Liver (tissue), 9 donors: ENCODE data around the gene PDZD2. TPM values are rescaled to one million over a fixed set of nuclear protein-coding genes. Genes with fewer than 3 reads are reported as not detected.

Experiments used
- DNase-seq: peaks from one replicate; pipeline ENCODE4 v3.0.0-alpha.2; 2017; ENCODE audit warnings: low spot score
- H3K27ac ChIP-seq, 2 donors: one replicate each; pipeline ENCODE4 v1.7.0; 2013; ENCODE audit warnings: inconsistent platforms in 2 of 2, low read length in 2 of 2, control low read depth in 1 of 2, low read depth in 1 of 2, mild to moderate bottlenecking in 1 of 2
- H3K27me3 ChIP-seq, 4 donors: one replicate each; pipeline versions ENCODE4 v1.6.1 to v1.7.0; 2013; ENCODE audit warnings: low read length in 3 of 4, inconsistent platforms in 1 of 4, mild to moderate bottlenecking in 1 of 4, moderate library complexity in 1 of 4; ENCODE audit not compliant: control insufficient read depth in 4 of 4, insufficient read depth in 4 of 4
- H3K36me3 ChIP-seq, 4 donors: one replicate each; pipeline versions ENCODE4 v1.6.1 to v1.7.0; 2013; ENCODE audit warnings: low read length in 3 of 4, mild to moderate bottlenecking in 3 of 4, low read depth in 1 of 4, moderate library complexity in 1 of 4; ENCODE audit not compliant: control insufficient read depth in 4 of 4, insufficient read depth in 3 of 4
- H3K4me1 ChIP-seq, 4 donors: one replicate each; pipeline versions ENCODE4 v1.6.1 to v1.7.0; 2013; ENCODE audit warnings: low read length in 3 of 4, mild to moderate bottlenecking in 3 of 4, moderate library complexity in 1 of 4; ENCODE audit not compliant: control insufficient read depth in 4 of 4, insufficient read depth in 4 of 4
- H3K4me3 ChIP-seq, 3 donors: one replicate each; pipeline versions ENCODE4 v1.6.1 to v1.7.0; 2013; ENCODE audit warnings: low read length in 3 of 3, control low read depth in 1 of 3, low read depth in 1 of 3, mild to moderate bottlenecking in 1 of 3
- H3K9ac ChIP-seq, 2 donors: one replicate each; pipeline ENCODE4 v1.7.0; 2013; ENCODE audit warnings: low read length in 2 of 2, mild to moderate bottlenecking in 2 of 2, moderate library complexity in 2 of 2, control low read depth in 1 of 2, low read depth in 1 of 2
- H3K9me3 ChIP-seq, 4 donors: one replicate each; pipeline versions ENCODE4 v1.6.1 to v1.7.0; 2013; ENCODE audit warnings: low read length in 3 of 4; ENCODE audit not compliant: control insufficient read depth in 4 of 4
- FOXA1 ChIP-seq: IDR thresholded peaks from 2 replicates; pipeline ENCODE4 v1.6.1; 2016; ENCODE audit warnings: antibody characterized with exemption
- FOXA2 ChIP-seq: IDR thresholded peaks from 2 replicates; pipeline ENCODE4 v1.6.1; 2016; ENCODE audit warnings: antibody characterized with exemption
- HNF4A ChIP-seq, 2 donors: conservative IDR thresholded peaks; 2 replicates each; pipeline ENCODE4 v1.6.1; 2016; ENCODE audit warnings: antibody characterized with exemption in 2 of 2, mild to moderate bottlenecking in 2 of 2
- HNF4G ChIP-seq: IDR thresholded peaks from 2 replicates; pipeline ENCODE4 v1.6.1; 2016; ENCODE audit warnings: antibody characterized with exemption
- JUND ChIP-seq, 2 donors: IDR thresholded peaks; 2 replicates each; pipeline ENCODE4 v1.6.1; 2016; ENCODE audit warnings: antibody characterized with exemption in 2 of 2
- RAD21 ChIP-seq, 2 donors: IDR thresholded peaks; 2 replicates each; pipeline ENCODE4 v1.6.1; 2016; ENCODE audit warnings: antibody characterized with exemption in 2 of 2, mild to moderate bottlenecking in 2 of 2
- RXRA ChIP-seq, 2 donors: IDR thresholded peaks; 2 replicates each; pipeline ENCODE4 v1.6.1; 2017 to 2018; ENCODE audit warnings: antibody characterized with exemption in 2 of 2, mild to moderate bottlenecking in 1 of 2
- SP1 ChIP-seq: IDR thresholded peaks from 2 replicates; pipeline ENCODE4 v1.6.1; 2018; ENCODE audit warnings: antibody characterized with exemption, mild to moderate bottlenecking
- YY1 ChIP-seq: IDR thresholded peaks from 2 replicates; pipeline ENCODE4 v1.6.1; 2016; ENCODE audit warnings: antibody characterized with exemption, mild to moderate bottlenecking
- WGBS: extraction: QIAGEN DNeasy Blood & Tissue Kit; methylation state at CpG from one replicate; pipeline ENCODE4 v1.1.7; 2013; 5-methylcytosine and 5-hydroxymethylcytosine counted together
- polyA plus RNA-seq, 2 donors: library from polyadenylated mRNA; stranded (reverse) in 1 of 2; unstranded in 1 of 2; fragments of 200-250 nt in 1 of 2; fragments of >200 nt in 1 of 2; fragmentation: Nextera tagmentation in 1 of 2; extraction: Ambion mirVana in 1 of 2; gene quantifications; one replicate each; pipeline versions ENCODE4 v1.2.1 to v1.2.3, GENCODE V29; 2013 to 2015
- total RNA-seq, 2 donors: library from RNA; depleted of rRNA; stranded (reverse); fragments of >200 nt; gene quantifications; one replicate each; pipeline ENCODE4 v1.2.3, GENCODE V29; 2014
- TF ChIP-seq, protein P1 (sequence below): IDR thresholded peaks from 2 replicates; pipeline ENCODE4 v1.6.1; 2016; ENCODE audit warnings: antibody characterized with exemption
- TF ChIP-seq, protein P2 (sequence below): IDR thresholded peaks from 2 replicates; pipeline ENCODE4 v1.6.1; 2016; ENCODE audit warnings: antibody characterized with exemption, mild to moderate bottlenecking
- TF ChIP-seq, protein P3 (sequence below): fragments of 150-350 bp; IDR thresholded peaks from 2 replicates; pipeline ENCODE4 v1.5.1; 2017; ENCODE audit warnings: improper control_type of control experiment, low read depth, low read length; ENCODE audit not compliant: missing input control
- donor health status: healthy.
- donor health status: healthy.
- donor health status: healthy.
- donor health status: healthy.
- donor health status: healthy.

The PDZD2 gene
- total and polyA plus RNA-seq, 4 donors: 0.27 to 1.1 (median 0.54) TPM

DNA sequence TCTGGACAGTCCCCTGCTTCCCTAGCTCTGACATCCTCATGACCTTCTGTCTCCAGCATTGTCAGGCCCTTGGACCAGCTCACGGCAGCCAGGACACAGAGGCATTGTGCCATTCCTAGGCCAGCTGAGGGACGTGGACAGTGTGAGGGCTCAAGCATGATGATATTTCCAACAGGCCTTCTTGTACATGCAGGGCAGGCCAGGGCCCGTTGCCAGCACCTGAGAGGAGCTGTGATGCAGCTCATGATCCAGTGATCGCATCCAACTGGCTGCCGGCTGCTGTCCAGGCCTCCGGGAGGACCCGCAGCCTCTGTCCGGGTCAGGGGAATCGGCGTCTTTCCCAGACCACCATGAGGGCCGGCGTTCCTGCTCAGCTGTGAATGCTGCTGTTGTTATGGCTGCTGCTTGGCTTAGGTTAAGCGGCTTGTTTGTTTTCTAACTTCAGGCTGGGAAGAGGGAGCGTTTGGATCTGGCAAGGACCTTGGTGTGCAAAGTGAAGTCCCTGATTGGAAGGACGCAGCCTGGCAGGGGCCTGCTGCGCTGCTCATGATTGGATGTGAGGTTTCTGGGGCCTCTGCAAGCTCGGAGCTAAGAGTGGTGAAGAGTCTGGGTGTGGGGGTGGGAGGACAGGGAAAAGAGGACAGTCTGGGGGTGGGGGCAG, 53.8 kb downstream of the PDZD2 start:
- WGBS: 87% methylated on average over 17 of the region's 17 CpGs
- no peaks in the 10 kb centered on the region for H3K36me3 ChIP-seq
- H3K27ac ChIP-seq: no peak overlapping the region
- no peaks in the 10 kb centered on the region for H3K4me1 ChIP-seq
- no peak overlapping the region for H3K4me3 ChIP-seq
- TF ChIP-seq JUND (IDR thresholded peaks at IDR 0.05) (no peak), SP1 (no peak)
- TF ChIP-seq, protein P1, sequence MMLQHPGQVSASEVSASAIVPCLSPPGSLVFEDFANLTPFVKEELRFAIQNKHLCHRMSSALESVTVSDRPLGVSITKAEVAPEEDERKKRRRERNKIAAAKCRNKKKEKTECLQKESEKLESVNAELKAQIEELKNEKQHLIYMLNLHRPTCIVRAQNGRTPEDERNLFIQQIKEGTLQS: no peak
- H3K9me3 ChIP-seq: no peaks in the 10 kb centered on the region
- H3K27me3 ChIP-seq: no peaks in the 10 kb centered on the region
- no peak overlapping the region for H3K9ac ChIP-seq
- DNase-seq: no peak

DNA sequence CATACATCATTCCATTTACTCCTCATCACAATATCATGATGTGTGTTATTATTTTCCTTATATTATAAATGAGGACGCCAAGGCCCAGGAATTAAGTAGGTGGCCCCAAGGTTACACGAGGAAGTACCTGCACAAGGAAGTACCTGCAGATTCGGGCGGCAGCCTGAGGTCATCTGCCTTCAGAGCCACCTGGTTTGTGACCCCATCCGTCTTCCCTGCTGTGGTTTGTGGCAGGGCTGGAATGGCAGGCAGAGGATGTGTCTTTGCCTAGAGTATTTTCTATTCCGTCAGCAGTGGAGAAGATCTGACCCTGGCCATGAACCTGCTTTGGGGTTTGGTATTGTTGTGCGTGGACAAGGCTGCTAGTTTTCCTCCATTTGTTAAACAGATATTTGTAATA, 59.7 kb downstream of the PDZD2 start:
- Histone ChIP-seq H3K36me3 (no peaks in the 10 kb centered on the region), H3K4me1 (no peaks in the 10 kb centered on the region), H3K9me3 (no peaks in the 10 kb centered on the region), H3K27ac (no peak overlapping the region), H3K9ac (no peak overlapping the region), H3K27me3 (no peaks in the 10 kb centered on the region), H3K4me3 (no peak overlapping the region)
- DNase-seq: no peak
- no peak for TF ChIP-seq FOXA2
- TF ChIP-seq, protein P2, sequence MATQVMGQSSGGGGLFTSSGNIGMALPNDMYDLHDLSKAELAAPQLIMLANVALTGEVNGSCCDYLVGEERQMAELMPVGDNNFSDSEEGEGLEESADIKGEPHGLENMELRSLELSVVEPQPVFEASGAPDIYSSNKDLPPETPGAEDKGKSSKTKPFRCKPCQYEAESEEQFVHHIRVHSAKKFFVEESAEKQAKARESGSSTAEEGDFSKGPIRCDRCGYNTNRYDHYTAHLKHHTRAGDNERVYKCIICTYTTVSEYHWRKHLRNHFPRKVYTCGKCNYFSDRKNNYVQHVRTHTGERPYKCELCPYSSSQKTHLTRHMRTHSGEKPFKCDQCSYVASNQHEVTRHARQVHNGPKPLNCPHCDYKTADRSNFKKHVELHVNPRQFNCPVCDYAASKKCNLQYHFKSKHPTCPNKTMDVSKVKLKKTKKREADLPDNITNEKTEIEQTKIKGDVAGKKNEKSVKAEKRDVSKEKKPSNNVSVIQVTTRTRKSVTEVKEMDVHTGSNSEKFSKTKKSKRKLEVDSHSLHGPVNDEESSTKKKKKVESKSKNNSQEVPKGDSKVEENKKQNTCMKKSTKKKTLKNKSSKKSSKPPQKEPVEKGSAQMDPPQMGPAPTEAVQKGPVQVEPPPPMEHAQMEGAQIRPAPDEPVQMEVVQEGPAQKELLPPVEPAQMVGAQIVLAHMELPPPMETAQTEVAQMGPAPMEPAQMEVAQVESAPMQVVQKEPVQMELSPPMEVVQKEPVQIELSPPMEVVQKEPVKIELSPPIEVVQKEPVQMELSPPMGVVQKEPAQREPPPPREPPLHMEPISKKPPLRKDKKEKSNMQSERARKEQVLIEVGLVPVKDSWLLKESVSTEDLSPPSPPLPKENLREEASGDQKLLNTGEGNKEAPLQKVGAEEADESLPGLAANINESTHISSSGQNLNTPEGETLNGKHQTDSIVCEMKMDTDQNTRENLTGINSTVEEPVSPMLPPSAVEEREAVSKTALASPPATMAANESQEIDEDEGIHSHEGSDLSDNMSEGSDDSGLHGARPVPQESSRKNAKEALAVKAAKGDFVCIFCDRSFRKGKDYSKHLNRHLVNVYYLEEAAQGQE: no peak
- WGBS: 75% methylated on average over 7 of the region's 7 CpGs

DNA sequence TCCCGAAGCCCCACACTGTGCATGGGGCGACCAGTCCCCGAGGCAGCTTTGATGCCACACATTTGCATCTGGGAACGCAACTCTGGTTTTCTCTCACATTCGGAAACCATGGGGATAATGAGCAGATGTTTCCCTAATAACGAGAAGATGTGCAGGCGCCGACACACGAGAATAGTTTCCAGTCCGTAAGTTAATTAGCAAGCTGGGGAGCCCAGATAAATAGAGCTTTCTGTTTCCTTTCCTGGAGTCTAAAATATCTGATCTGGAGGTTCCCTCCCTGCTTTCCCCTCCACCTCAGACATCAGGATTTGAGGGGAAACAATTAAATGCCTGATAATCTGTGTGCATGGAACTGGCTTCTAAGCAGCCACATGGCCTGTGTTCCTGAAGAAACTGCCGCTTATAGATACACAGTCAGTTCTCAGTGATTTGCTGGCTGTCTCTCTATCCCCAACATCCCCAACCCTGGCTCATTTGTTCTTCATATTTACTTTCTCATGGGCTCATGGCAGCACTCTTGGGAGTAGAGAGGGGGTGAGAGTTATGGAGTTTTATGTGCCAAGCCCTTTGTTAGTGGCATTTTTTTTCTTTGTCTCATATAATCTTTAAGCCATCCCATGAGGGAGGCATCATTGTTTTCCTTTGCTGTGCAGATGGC, 62.8 kb downstream of the PDZD2 start:
- Histone ChIP-seq H3K4me3 (no peak overlapping the region), H3K9ac (no peak overlapping the region), H3K27me3 (no peaks in the 10 kb centered on the region), H3K36me3 (no peaks in the 10 kb centered on the region), H3K4me1 (no peaks in the 10 kb centered on the region), H3K9me3 (no peaks in the 10 kb centered on the region), H3K27ac (no peak overlapping the region)
- TF ChIP-seq, protein P3, sequence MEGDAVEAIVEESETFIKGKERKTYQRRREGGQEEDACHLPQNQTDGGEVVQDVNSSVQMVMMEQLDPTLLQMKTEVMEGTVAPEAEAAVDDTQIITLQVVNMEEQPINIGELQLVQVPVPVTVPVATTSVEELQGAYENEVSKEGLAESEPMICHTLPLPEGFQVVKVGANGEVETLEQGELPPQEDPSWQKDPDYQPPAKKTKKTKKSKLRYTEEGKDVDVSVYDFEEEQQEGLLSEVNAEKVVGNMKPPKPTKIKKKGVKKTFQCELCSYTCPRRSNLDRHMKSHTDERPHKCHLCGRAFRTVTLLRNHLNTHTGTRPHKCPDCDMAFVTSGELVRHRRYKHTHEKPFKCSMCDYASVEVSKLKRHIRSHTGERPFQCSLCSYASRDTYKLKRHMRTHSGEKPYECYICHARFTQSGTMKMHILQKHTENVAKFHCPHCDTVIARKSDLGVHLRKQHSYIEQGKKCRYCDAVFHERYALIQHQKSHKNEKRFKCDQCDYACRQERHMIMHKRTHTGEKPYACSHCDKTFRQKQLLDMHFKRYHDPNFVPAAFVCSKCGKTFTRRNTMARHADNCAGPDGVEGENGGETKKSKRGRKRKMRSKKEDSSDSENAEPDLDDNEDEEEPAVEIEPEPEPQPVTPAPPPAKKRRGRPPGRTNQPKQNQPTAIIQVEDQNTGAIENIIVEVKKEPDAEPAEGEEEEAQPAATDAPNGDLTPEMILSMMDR: no peak
- TF ChIP-seq YY1 (no peak), FOXA1 (no peak), RXRA (IDR thresholded peaks at IDR 0.05) (no peak), HNF4G (no peak), RAD21 (IDR thresholded peaks at IDR 0.05) (no peak), FOXA2 (no peak), HNF4A (conservative IDR thresholded peaks at IDR 0.05) (no peak)
- TF ChIP-seq, protein P2: no peak
- WGBS: 61% methylated on average over 11 of the region's 11 CpGs
- DNase-seq: no peak
